GM18520 (cell line): Measurements from ENCODE around the gene MYCN.

Source experiments
- ATAC-seq: cut with Tn5 transposase; IDR thresholded peaks from one replicate; pipeline ENCODE4 v1.9.1; 2021; ENCODE audit not compliant: unreplicated experiment

The MYCN gene

DNA sequence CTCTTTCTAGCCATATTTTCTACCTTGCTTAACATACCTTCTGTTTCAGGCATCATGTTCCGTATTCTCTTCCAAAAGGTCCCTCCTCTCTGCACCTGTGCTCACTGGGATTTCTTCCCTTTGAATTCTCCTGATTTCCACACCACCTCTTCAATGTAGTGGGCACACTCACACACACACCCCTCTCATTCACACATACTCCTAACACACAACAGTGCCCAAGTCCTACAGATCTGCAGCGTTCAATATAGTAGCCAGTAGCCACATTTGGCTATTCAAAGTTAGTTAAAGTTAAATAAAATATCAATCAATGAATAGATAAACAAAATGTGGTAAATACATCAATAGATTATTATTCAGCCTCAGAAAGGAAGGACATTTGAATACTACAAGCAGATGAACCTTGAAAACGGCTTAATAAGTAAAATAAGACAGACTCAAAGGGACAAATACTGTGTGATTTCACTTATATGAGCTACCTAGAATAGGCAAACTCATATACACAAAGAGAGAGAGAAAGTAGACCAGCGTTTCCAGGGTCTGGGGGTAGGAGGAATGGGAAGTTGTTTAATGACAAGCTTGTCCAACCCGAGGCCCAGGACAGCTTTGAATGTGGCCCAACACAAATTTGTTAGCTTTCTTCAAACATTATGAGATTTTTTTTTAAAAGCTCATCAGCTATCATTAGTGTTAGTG is 34.4 kb downstream of the MYCN start:
- no peak for ATAC-seq

DNA sequence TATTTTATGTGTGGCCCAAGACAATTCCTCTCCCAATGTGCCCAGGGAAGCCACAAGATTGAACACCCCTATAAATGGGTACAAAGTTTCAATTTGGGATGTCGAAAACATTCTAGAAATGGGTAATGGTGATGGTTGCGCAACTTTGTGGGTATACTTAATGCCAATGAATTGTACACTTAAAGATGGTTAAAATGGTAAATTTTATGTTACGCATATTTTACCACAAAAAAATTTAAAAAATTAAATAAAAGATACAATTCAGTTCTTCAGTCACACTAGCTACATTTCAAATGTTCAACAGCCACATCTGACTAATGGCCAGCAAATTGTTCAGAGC is 34.9 kb downstream of the MYCN start:
- no peak for ATAC-seq

DNA sequence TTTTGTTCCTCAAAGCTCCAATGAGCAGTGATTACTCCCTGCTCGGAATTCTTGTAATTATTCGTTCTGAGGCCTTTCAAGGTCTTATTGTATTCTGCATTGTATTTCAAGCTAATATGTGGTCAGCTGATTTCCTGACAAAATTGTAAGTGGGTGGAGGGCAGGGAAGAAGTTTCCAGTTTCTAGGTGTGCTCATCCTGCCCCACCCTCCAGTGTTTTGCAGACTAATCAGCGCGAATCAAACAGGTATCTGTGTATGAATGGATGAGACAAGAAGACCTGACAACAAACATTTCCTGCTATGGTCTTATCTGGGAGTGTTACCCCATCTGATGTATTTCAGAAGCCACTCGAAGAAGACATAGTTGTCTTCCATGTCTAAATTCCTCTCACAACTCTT is 35.3 kb downstream of the MYCN start:
- ATAC-seq, result no peak

DNA sequence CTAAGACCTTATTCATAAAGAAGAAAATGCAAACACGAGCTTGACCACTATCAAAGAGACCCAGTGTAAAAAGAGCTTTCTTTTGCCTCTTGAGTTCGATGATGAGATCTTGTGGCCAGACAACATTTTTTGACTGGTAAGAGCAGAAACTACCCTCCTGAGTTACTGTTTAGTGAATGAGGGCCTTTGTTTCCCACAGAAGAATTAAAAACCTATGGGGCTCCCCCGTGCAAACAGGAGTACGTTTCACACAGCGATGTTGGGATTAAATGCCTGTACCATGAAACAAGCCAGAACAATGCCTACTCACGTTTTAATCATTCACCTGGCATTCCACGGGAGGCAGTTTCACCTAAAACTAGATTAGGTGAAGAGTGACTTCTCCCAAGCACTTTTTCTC is 36.0 kb downstream of the MYCN start:
- no peak for ATAC-seq

DNA sequence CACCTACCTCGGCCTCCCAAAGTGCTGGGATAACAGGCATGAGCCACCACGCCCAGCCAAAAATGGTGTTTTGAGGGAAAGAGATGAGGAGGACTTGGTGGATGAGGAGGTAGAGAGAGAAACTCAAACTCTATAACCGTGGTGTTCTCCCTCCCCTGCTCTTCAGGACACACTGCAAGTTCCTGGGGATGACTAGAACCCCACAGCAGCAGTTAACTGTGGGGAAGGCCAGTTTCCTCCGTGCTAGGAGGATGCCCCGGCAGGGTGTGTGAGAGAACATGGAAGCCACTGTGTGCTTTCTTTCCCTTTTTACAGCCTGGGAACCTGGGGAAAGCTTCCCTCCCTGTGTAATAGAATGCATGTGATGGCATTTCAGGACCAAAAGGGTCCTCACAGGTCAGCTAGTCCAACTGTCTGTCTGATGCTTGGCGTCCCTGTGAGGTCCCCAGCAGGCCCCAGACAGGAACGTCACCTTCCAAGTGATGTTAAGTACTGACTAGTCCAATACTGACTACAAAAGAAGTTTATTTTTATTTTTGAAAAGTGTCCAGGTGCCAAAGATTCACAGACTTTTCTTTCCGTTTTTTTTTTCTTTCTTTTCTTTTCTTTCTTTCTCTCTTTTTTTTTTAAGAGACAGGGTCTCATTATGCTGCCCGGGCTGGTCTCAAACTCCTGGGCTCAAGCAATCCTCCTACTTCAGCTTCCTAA is 38.9 kb downstream of the MYCN start:
- no peak for ATAC-seq

DNA sequence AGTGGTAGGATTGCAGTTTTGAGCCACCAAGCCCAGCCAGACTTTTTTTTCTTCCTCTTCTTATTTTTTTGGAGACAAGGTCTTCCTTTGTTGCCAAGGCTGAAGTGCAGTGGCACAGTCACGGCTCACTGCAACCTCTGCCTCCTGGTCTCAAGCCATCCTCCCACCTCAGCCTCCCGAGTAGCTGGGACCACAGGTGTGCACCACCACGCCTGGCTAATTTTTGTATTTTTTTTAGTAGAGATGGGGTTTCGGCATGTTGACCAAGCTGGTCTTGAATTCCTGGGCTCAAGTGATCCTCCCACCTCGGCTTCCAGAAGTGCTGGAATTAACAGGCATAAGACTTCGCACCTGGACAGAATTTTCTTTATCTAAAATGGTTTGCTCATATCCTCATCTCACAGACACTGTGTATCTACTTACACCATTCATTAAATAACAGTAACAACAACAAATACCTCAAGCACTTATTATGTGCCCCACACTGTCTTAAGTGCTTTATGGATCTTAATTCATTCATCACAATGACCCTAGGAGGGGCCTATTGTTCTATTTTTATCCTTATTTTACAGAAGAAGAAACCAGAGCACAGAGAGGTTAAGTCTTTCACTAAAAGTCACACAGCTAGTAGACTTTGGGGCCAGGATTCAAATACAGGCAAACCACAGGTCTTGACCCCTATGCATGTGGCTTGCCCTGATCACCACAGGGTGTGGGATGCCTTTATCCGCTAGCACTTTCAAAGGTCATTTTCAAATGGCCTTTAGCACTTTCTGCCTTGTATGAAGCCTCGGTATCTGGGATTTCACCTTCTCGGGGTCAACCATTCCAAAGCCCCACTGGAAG is 39.6 kb downstream of the MYCN start:
- no peak for ATAC-seq

DNA sequence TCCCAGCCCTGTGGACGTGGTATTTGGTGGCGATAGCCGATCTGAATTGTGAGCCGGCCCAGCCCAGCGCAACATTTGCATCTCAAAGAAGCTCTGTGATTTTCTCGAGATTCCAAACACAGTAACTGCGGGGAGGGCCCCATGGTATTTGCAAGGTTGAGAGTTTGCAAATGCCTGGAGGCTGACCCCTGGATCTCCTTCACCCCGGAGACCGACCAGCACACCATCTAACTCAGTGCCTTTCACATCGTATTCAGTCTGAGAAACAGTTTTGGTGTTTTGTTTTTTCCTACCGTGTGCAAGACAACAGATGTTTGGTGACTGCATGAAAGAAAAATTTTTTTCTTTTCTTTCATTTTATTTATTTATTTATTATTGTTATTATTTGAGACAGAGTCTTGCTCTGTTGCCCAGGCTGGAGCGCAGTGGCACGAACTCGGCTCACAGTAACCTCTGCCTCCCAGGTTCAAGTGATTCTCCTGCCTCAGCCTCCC is 40.3 kb downstream of the MYCN start:
- ATAC-seq, result no peak

DNA sequence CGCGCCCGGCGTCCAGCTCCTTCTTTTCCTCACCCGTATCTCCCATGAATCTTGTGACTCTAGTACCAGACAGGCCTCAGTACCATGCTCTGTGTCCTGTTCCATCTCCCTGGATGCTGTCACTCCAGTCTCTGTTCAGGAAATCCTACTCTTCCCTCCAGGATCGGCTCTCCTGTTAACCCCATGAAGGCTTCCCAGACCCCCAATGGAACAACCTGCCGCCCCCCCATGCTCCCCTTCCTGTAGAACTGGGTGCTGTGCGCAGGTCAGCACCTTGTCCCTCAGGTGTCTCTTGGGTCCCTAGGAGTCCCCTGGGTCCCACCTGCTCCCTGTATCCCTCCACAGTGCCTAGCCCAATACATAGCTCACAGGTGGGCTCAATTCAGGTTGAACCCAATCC is 41.3 kb downstream of the MYCN start:
- no peak for ATAC-seq

DNA sequence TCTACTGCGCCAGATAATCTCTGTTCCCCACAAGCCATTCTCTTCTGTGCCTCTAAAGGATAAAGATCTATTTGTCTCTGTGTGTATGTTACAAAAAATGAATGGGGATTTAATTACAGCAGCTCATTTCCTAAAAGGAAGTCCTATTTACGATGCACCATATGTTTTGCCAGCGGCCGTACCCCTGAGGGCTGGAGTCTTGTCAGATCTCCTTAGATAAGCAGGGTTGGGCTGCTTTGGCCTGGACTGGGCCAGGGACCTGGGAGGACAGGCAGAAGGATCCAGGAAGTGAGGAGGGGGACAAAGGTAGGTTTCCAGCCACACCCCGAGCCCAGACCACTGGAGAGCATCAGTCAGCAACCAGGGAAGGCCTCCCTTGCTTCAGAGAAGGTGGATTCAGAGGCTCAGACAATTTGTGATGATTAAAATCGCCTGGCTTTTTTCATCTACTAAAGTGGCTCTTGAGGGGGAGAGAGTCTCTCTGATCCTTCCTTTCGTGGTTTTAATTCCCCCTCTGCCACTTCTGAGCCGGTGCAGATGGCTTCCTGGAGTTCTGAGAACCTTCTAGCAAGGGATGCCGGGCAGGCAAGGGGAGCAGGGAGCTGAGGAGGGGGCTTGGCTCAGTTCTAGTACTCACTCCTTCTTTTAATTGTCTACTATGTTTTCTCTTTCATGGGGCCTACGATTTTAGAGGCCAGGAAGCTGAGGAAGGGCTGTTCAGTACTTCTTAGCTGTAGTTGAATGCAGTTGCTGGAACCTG is 42.1 kb downstream of the MYCN start:
- no peak for ATAC-seq

DNA sequence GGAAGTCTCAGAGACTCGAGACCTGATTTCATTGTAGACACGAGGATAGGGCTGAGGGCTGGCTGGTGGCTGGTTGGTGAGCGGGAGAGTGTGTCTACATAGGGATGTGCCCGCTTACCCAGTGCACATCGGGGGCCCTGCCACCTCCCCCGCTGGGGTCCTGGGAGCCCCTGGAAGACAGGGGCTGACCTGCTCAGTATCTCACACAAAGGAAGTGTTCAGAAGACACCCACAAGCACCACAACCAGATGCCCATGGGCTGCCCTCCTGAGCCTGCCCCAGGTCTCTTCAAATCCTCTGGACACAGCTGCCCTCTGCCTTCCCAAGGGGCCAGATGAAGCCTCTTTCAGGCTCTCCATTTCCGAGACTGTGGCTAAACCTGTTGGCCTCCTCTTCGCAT is 43.1 kb downstream of the MYCN start:
- no peak for ATAC-seq

DNA sequence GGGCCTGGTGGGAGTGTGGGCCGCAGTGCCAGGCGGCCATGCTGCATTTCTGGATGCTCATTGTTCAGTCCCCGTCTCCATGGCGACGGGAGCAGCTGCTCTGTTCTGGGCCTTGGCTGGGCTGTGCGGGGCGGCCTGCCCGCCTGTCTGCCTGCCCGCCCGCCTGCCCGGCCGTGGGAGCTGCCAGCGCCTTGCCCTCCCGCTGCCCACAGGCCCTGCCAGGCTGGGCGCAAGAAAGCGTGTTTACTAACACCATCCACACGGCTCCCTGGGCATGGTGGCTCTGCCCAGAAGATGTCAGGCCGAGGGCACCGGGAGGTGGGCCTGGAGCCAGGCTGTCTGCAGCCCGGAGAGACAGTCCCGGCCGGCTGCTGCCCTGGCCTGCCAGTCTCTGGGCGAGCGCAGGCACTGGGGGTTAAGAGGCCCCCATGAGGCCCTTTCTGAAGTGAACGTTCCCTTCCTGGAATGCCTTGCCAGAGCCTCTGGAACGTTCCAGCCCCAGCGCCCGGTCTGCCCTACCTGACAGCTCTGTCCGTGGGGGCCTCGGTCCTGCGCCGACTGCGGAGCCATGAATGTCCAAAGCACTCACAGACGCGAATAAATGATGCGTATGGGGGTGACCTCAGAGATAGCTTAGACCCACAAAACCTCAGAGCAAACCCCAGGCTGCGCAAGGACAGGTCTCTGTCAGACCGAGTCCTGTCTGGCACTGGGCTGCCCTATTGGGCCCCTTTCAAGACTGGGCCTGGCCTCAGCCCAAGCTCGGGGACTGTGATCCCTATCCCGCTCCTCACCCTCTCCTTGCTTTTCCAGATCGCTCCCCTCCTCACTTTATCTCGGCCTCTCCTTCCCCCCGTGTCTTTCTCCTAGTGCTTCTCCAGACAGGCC is 44.3 kb downstream of the MYCN start:
- no peak for ATAC-seq

DNA sequence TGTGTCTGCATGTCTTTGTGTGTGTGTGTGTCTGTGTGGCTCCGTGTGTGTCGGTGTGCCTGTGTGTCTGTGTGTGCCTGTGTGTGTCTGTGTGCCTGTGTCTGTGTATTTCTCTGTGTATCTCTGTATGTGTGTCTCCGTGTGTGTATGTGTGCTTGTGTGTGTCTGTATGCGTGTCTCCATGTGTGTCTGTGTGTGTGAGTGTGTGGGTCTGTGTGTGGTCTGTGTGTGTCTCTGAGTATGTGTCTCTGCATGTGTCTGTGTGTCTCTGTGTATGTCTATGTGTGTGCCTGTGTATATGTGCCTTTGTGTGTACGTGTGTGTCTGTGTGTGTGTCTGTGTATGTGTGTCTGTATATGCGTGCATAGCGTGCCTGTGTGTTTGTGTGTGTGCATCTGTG is 45.2 kb downstream of the MYCN start:
- no peak for ATAC-seq

DNA sequence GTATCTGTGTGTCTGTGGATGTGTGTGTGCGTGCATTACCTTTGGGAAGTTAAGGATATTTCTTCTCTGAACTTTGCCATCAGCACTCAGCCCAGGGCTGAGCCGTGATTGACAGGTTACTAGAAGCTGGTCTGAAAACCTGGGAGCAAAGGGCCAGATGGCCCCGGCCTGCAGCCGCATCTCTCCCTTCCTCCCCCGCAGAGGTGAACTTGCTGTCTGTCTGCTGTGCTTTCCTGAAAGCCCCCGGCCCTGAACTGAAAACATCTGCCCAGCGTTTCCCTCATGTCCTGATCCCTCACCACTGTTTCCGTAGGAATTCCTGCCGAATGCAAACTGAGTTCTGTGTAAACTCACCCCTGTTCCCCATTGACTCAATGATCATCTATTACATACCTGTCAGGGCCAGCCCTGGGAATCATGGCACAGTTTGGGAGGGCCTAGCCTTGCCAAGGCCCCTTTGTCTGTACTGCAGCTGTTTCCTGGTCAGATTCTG is 45.8 kb downstream of the MYCN start:
- no peak for ATAC-seq

DNA sequence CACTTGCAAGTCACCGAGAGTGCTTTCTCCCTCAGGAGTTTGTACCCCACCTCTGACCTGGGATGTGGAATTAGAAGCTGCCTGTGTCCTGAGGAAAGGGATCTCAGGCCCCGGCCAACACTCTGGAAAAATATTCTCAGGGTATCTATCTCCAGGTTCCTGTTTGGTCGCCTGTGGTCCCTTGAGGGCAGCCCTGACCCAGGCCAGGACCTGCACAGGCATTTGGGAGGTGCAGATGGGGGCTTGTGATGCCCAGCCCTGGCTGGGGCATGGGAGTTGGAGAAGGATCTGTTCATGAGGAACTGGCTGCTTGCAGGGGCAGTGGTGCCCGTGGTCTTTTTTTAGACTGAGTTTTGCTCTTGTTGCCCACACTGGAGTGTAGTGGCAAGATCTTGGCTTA is 46.3 kb downstream of the MYCN start:
- no peak for ATAC-seq

DNA sequence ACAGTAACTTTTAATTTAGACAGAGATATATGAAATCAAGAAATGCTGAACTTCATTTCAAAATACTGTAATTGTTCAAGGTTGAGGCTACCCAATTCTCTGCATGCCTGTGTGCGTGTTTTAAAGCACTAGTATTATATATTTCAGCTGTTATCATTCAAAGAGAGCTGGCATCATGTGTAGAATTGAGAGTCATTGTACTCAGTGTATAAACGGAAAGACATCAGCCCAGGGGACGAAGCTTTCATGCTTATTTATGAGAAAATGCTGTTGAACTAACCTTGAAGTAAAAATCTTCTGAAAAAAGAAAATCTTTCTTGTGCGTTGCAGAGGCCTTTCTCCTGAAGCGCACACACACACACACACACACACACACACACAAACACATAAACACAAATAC is 48.4 kb downstream of the MYCN start:
- no peak for ATAC-seq

DNA sequence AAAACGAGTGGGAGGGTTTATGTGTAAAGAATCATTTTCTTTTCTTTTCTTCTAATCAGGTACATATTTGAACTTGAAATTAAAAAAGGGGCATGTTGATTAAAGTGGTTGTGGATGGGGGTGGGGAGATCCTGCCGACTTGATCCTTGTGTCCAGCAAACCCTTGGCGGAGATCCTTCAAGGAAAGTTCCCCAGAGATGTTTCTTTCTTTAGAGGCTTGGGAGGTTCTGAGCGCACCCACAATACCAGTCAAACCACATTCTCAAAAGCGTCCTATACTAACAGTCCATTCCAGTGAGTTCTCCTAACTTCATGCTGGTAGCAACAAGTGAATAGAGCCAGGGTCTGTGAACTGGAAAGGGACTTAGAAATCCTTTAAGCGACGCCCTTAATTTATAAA is 49.2 kb downstream of the MYCN start:
- ATAC-seq, result no peak

DNA sequence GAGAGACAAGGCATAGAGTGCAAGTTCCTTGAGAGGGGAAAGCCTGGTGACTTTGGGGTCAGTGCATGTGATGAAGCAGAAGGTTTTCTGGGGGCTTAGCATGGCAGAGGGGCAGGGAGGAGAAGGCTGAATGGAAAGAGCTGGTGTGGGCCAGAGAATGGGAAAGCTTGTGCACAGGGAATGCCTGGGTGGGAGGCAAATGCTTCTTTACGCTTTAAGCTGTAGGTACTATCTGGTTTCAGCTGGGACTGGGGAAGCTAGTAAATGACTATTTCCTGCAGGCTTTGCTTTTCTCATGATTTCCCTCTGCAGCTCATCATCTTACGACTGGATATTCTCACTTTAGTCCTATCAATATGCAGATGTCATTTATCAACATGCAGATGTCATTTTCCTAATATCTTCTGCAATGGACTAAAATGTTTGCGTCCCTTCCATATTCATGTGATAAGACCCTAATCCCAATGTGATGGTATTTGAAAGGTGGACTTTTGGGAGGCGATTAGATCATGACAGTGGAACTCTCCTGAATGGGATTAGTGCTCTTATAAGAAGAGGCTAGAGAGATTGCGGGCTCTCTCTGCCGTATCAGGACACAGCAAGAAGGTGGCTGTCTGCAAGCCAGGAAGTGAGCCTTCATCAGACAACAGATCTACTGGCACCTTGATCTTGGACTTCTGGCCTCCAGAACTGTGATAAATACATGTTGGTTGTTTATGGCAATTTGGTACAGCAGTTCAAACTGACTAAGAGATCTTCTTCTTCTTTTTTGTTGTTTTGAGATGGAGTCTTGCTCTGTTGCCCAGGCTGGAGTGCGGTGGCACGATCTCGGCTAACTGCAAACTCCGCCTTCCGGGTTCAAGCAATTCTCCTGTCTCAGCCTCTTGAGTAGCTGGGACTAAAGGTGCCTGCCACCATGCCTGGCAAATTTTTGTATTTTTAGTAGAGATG is 50.1 kb downstream of the MYCN start:
- ATAC-seq, result no peak

DNA sequence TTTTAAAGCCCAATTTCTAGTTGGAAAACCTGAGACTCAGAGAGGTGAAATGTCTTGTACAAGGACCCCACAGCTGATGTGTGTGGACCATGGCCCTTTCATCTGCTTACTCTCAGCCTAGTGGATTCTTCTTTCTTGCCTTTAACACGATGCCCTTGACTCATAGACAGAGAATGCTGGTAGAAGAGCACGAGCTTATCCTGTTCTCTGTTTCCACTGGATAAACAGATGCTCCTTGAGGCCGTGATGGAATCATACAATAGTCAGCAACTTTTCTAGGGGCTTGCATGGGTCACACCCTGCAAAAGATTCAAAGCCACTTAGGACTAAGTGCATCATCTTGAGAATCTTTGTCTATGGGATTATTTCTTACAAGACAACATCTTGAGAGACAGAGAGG is 50.9 kb downstream of the MYCN start:
- ATAC-seq, result no peak
